DMS153 (cell line): Measurements from ENCODE around the gene KLC4.

Experiments used
- DNase-seq: peaks from one replicate; lab custom pipeline; 2025; lab: John Stamatoyannopoulos, UW

The KLC4 gene

DNA sequence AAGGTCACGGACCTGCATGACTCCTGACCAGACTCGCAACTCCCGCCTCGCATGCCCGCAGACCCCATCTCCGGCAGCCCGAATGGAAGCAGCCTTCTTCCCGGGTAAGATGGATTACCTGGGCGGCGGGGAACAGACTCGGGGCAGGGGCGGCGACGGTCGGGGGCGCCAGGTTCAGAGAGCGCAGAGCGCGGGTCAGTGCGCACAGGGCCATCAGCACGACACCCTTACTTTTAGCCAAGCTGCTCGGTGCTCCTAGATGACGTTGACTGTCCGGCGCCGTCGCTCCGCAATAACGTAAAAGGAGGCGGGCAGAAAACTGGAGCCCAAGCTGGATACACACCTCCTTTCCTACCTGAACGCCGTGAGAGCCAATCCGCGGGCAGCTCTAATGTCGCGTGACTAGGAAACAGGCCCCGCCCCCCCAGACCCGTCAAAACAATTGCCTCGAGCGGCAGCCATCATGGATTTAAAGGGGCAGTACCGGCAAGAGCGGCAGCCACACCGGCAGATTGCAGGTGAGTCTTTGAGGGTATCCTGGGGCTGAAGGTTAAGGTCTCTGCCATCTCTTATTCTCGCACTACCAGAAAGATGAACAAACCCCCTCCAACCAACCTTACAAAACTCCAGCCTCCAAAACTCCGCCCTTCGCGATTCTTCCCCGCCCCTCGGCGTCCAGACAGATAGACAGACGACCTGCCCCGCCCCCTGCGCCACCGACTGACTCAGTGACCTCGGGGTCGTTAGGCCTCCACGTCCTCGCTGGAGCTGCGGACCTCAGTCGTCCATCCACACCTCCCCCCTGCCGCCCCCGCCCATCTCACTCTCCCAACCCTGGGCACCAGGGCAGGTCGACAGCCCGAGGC is at the start of gene KLC4, which contains the start of gene MRPL2:
KLC4 (plus strand) TSS at position 464 of the 866 bp plus-strand sequence. CDS start 1,705 bp downstream, outside the sequence.
MRPL2 (minus strand) TSS at position 267 of the 866 bp plus-strand sequence; CDS start at position 214, 53 bp downstream.
- DNase-seq: peak; percentile 98

DNA sequence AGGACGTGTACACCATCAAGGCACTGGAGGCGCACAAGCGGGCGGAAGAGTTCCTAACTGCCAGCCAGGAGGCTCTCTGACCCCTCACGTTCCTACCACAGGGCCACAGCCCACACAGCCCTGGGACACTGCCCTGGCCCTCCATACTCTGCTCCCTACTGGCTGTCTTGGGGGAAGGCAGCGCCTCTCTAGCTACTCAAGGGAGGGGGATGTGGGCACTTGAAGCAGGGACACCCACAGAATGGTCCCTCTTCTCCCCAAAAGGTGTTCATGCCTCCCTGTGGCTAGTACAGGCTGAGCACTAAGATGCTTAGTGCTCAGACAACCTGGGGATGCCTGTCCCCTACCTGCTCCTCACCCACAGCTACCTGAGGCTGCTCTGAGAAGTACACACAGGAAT is 48.2 kb upstream of the KLC4 start:
- no peak for DNase-seq

DNA sequence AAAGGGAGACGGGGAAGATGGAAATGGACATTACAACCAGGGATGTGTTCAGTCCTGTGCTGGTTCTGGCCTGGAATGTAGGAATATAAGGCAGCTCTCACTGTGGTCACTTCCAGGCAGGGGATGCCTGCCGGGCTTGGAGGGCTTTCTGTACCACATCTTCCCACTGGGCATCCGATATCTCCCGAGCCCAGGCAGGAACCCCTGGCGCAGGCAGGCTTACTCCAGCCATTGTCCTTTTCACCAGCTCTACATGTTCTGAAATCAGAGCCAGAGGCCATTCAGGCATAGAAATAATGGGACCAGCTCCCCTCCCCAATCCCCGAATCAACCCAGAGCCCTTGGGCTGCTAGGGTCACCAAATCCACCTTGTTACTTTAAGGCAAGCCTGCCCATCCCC is 47.1 kb upstream of the KLC4 start:
- no peak for DNase-seq

DNA sequence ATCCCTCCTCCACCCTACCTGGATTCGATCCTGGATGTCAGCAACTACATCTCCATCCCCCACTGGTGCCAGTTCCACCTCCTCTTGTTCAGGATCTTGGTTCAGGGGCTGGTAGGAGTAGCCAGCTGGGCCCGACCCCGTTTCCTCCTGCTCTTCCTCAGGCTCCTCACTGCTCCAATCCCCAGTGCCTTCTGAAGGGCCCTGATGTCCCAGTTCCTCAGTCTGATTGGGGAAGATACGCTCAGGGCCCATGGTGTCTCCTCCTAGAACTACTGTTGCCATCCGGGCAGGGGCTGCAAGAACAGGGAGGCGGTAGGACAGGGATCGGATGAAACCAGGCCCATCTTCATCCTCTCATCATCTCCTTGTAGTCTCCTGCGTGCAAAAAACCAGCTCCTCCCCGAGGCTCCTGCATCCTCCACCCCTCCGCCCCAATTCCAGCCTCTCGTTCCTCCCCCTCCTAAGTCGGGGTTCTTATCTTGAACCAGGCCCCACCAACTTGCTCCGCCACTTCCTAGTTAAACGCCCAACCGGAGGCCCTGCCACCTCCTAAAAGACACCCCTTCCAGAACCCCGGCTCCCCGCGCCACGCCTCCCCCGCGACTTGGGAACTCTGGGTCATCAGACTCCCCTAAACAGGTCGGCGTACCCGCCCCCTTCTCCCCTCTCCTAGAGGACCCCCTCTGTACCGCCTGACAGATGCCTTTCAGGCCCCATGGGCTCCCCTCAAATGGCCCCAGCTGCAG is 46.2 kb upstream of the KLC4 start:
- no peak for DNase-seq

DNA sequence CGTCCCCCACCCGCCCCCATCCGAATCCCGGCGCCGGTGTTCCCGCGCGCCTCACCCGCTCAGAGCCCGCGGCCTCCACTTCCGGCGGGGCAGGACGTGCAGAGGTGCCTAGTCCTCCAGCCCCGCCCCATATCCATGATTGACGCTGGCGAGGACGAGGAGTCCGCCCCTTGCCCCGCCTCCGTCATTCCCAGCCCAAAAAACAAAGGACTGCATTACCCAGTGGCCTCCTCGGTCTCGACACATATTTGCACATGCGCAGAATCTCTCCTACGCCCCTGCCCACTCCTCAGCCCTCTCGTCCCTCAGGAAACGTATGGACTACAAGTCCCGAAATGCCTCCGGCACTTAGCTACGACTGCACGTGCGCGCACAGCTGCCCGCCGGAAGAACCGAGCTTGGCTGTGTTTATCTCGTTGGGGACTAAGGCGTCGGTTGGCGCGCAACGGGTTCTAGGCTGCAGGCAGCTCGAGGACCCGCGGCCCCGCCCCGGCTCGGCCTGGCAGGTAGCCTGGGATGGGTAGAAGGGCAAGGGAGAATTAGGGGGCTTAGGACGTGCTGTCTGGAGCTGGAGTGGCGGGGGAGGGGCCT is 45.5 kb upstream of the KLC4 start, which contains the start of the genes KLHDC3 and MEA1:
KLHDC3 (plus strand) TSS at position 407 of the 591 bp plus-strand sequence. CDS start 2,944 bp downstream, outside the sequence.
MEA1 (minus strand) TSS at position 104 of the 591 bp plus-strand sequence. CDS start 133 bp downstream, outside the sequence.
- DNase-seq: peak; percentile 100

DNA sequence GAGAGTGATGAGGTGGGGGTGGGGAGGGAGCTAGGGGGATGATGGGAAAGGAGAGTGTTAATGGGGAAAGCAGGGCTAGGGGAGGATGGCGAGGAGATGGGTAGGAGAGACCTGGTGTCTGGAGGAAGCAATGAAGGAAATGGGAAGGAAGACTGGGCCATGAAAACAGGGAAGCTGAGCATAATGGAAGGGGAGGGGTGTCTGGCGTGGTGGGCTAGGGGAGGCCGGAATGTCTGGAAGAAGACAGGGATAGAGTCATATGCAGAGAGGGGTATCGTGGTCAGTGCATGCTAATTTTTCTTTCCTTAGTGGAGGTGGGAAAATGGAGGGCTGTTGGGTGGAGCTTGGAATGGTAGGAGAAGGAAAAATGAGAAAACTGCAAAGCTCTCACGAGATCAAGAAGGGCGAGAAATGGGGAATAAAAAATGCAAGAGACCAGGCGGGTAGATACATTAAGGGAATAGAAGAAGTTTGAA is 45.0 kb upstream of the KLC4 start:
- DNase-seq: no peak

DNA sequence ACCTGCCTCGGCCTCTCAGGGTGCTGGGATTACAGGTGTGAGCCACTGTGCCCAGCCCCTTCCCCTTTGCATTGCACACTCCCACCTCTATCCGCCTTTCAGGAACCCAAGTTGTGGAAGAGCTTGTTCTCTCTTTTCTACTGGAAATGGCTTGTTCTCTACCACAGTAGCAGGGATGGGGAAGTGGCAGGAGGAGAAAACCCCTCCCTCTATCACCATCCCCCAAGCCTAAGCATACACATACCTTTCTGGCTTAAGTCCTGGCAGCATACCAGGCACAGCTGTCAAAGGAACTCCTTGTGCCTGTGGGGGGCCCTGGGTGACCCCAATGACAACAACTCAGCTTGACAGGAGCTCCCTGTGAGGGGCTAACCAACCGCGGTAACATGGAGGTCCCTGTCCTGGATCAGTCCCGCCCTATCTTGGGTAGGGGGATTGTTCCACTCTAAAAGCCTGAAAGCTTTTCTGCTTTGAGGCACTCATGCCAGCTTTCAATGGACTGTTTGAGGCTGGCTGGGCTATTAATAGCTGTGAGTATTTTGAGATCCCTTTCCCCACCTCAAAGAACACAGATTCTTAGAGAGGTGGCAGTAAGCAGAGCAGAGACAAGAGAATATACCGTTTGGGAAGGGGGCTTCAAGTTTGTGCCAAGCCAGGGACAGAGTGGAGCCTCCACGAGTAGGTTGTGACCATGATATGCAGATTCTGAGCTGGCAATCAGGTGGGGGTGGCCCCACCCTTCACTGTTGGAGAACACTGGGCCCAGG is 43.1 kb upstream of the KLC4 start:
- DNase-seq: no peak

DNA sequence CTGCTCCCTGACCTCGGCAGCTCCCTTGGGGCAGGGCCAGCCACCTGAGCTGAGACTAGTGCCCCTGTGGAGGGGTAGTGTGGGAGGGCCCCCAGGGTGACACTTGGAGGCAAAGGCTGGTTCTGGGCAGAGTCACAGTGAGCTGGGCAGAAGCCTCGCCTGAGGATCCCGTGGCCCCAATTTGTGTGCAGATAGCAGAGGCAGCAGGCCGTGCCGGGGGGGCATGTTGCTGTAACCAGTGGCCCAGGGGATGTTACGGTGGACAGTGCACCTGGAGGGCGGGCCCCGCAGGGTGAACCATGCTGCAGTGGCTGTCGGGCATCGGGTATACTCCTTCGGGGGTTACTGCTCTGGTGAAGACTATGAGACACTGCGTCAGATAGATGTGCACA is 42.5 kb upstream of the KLC4 start:
- no peak for DNase-seq

DNA sequence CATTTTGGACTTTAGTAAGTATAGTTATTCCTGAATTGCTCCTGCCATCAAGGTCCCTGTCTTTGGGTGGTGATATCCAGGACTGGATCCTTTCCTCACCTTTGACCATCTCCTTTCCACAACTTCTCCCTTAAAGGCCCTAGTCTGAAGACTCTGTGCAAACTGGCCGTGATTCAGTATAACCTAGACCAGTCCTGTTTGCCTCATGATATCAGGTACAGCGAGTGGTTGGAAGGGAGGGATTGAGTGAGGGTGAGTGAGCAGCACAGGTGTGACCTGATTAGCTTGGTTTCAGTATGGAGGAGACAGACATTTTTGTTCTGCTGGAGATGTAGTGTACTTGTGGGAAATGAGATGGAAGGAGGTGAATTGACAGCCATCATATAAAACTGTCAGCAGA is 40.3 kb upstream of the KLC4 start:
- DNase-seq: no peak

DNA sequence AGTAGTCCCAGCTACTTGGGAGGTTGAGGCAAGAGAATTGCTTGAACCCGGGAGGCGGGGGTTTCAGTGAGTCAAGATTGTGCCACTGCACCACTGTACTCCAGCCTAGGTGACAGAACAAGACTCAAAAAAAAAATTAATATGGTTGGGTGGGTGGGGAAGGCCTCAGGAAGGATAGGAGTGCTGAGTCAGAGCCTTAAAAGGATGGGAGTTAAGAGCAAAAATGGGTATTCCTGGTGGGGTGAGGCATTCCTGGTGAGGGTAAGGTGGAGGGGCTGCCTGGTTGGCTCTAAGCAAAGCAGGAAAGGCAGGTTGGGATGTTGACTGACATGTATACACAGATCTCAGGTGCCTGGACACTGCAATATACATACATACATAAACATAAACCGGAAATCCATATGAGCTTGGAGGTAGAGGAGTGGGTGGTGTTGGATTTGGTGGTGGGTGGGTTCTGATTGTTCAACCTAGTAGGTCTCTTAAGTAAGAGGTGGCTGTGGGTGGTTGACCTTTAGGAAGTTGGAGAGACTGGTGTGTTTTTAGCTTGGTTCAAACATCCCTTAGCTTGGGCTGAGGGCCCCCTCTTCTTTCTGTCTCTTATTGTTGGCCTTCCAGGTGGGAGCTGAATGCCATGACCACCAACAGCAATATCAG is 39.3 kb upstream of the KLC4 start:
- no peak for DNase-seq

DNA sequence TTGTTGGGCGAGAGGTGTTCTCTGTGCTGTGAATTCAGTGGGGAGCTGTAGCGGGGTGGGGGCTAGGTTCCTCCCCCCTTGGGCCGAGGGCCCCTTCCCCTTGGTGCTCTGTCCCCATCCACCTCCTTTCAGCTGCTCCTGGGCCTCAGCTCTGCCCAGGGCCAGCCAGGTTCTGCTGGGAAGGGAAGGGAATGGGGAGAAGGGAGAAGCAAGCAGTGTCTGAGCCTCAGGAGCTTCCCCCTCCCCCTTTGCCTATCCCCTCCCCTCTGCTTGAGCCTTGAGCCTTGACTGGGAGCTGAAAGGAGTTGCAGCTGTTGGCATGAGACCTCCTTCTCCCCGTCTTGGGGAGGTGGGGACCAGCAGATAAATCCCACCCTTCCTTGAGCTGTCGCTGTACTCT is 38.6 kb upstream of the KLC4 start:
- DNase-seq: no peak

DNA sequence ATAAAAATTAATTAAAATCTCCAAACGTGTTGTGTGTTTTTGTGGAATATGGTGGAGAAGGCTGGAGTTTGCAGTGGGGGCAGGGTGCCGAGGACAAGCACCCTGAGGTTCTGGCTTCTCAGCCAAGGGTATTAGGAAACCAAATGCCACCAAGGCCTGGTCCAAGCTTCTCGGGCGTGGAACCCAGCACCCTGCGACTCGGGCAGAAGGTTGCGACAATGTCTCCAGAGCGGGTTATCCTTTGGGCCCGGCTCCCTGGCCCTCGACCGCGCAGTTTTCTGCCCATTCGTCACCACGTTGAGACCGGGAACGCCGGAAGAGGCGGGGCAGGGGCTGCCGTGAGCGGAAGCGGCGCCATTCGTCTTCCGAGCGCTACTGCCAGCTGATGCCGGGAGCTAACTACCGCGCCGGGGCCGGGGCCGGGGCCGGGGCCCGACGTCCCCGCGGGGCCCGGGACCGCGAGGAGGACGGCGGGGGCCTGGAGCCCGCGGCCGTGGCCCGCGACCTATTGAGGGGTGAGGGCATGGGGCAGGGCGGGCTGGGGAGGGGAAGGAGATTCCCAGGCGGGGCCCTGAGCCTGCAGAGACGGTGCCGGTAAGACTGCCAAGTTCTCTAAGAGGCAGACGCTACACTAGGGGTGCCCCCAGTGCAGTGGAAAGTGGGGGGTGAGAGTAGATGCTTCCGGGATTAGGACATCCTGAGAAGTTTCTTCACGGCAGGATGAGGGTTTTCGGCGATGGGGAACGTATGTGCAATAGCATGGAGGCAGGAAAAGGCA is 38.0 kb upstream of the KLC4 start, which contains the start of gene RRP36:
RRP36 (plus strand) TSS at position 354 of the 778 bp plus-strand sequence; CDS start at position 386, 32 bp downstream.
- peak; percentile 21 for DNase-seq

DNA sequence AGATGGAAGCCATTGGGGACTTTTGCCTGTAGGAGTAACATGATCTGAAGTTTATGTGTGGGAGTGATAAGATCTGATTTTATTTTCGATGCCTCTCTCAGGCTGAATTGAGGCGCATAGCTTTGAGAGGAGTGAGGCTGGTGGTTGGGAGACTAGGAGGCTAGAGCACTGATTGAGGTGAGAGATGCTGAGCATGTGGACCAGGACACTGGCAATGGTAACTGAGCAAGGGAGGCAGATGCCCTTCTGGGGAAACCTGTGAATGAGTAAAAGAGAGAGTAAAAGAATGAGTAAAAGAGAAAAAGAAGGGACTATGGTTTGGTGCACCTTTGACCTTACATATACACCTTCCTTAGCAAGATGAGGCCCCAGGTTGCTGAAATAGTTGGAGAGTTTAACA is 35.0 kb upstream of the KLC4 start:
- no peak for DNase-seq

DNA sequence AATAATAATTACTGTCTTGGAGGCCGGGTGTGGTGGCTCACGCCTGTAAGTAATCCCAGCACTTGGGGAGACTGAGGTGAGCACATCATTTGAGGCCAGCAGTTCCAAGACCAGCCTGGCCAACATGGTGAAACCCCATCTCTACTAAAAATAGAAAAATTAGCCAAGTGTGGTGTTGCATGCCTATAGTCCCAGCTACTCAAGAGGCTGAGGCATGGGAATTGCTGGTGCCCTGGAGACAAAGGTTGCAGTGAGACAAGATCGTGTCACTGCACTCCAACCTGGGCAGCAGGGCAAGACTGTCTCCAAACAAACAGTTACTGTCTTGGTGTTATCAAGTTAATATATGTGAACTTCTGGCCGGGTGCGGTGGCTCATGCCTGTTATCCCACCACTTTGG is 33.1 kb upstream of the KLC4 start:
- DNase-seq: no peak

DNA sequence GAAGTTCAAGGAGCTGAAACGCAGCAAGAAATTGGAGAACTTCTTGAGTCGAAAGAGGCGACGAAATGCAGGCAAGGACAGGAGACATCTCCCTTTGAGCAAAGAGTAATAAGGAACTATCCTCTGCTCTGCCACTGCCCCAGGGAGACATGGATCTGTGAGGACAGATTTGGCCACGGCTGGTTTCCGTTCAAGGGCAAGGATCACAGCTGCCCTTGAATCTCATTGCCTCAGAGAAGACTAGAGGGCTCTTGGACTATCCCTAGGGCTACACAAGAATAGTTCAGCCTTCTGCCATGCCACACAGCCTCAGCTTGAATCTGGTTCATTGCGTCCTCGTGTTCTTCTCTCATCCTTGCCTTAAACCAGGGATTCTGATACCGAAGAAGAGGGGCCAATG is 30.3 kb upstream of the KLC4 start:
- DNase-seq: no peak

DNA sequence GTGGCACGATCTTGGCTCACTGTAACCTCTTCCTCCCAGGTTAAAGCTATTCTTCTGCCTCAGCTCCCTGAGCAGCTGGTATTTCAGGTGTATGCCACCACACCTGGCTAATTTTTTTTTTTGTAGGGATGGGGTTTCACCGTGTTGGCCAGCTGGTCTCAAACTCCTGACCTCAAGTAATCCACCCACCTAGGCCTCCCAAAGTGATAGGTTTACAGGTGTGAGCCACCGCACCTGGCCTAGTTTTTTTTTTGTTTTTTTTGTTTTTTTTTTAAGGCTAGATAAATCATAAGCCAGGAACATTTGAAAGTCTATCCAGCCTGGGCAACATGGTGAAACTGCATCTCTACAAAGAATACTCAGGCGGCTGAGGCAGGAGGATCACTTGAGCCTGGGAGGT is 27.1 kb upstream of the KLC4 start:
- no peak for DNase-seq

DNA sequence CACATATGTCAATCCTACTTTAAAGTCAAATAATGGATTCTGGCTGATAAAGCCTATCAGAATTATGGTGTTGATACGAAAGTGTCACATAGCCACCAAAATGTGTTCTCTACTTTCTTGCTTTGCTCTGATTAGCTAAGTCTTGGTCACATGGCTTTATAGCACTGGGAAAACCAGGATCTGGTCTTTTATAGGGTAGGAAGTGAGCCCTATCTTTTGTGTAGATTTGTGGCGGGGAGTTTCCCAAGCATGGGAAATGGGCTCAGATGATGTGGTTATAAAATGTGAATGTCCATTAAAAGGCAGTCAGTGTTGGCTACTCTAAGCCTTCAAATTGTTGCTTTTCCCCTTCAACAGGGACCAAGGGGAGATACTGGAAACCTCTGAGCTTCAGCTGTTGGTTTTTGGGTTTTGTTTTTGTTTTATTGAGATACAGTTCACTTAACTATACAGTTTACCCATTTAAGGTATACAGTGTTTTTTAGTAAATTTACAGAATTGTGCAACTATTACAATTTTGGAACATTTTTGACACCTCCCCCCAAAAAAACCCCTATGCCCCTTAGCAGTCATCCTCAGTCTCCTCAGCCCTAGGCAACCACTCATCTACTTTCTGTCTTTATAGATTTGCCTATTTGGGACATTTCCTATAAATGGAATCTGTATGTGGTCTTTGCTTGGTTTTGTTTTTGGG is 25.8 kb upstream of the KLC4 start:
- no peak for DNase-seq

DNA sequence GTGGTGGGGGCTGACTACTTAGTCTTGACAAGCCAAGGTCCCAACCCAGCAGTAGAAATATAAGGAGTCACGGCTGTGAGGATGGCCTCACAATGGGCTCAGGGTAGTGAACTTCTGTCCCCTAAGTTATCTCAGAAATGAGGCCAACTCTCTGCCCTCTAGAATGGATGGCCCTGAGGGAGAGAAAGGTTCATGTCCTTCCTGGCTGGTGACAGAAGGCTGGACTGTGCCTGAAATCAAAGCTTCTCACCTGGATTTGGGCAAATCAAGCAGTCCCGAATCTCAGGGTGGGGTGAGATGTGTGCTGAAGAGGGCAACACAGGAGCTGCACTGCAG is 25.3 kb upstream of the KLC4 start:
- no peak for DNase-seq

DNA sequence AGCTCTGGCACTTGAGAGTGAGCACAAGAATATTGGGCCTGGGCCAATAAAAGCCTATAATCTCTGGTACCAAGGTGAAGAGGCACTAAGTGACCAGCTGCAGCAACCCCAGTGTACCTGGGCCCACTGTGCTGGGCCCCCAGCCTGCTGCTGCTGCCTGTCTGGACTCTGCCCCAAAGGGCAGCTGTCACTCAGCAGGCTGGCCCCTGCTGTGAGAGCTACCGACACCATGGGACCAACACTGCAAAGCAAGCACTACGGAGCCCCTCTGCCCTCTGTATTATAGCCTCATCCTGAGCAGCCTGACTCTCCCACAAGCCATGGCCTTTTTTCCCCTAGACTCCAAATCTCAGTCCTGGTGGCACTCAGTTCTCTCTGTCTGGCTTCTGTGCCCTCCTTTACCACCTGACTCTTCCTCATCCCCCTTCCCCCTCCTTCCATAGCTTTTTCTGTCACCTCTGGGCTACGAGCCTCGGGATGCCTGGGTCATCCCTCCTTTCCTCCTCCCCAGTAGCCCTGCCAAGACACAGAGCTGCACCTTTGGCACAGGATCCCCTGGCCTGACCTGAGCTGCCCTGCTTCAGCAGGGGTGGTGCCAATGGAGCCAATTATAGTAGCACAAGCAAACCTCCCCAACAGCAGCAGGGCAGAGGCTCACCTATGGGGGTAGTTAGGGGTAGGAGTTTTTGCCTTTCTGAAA is 23.8 kb upstream of the KLC4 start:
- no peak for DNase-seq
